IMR-90 (cell line): Measurements from ENCODE around the gene PLD6. TPM values are rescaled to one million over a fixed set of nuclear protein-coding genes. Genes with fewer than 3 reads are reported as not detected.

ENCODE experiments used
- ATAC-seq: fragments of 200-7000 bp; cut with Tn5 transposase; 2 replicates; pipeline ENCODE4 v1.9.1; 2020; ENCODE audit warnings: low read depth, mild to moderate bottlenecking, moderate library complexity
- BruUV-seq: library from RNA; stranded (reverse); fragments of 400-500 nt; replicated peaks from 2 replicates; lab custom pipeline; 2021; lab: Mats Ljungman, UMichigan
- CTCF ChIA-PET: fragments of 300-600 bp; formaldehyde crosslinking; extraction: SDS; loops from one replicate; lab custom pipeline; 2021; ENCODE audit warnings: antibody characterized with exemption; lab: Yijun Ruan, JAX
- POLR2A ChIA-PET: fragments of 300-600 bp; sonication (Branson Sonifier 250); formaldehyde crosslinking; loops from one replicate; lab custom pipeline; 2022; ENCODE audit warnings: antibody characterized with exemption; ENCODE audit not compliant: unreplicated experiment; lab: Charles Lee
- DNase-seq: peaks from one replicate; pipeline ENCODE4 v3.0.0; 2013
- H2AFZ ChIP-seq: replicated peaks from 2 replicates; pipeline ENCODE3; 2013; ENCODE audit warnings: low read length, mild to moderate bottlenecking; ENCODE audit not compliant: poor library complexity
- H2AK5ac ChIP-seq: 2 replicates; pipeline ENCODE4 v1.6.1; 2013; ENCODE audit warnings: low read depth, low read length, inconsistent platforms
- H2AK9ac ChIP-seq: replicated peaks from 2 replicates; pipeline ENCODE3; 2013; ENCODE audit warnings: mild to moderate bottlenecking, low read depth, low read length, moderate library complexity; ENCODE audit not compliant: poor library complexity
- H2BK120ac ChIP-seq: 2 replicates; pipeline ENCODE4 v1.6.1; 2013; ENCODE audit warnings: low read depth, low read length, inconsistent platforms
- H2BK15ac ChIP-seq: 3 replicates; pipeline ENCODE4 v1.6.1; 2013; ENCODE audit warnings: low read depth, low read length, inconsistent platforms
- H2BK20ac ChIP-seq: 2 replicates; pipeline ENCODE4 v1.6.1; 2013; ENCODE audit warnings: low read depth, mild to moderate bottlenecking, inconsistent platforms, low read length, moderate library complexity
- H2BK5ac ChIP-seq: 2 replicates; pipeline ENCODE4 v1.6.1; 2013; ENCODE audit warnings: mild to moderate bottlenecking, low read depth, low read length, inconsistent platforms; ENCODE audit not compliant: poor library complexity, severe bottlenecking
- H3K14ac ChIP-seq: replicated peaks from 2 replicates; pipeline ENCODE4 v1.6.1; 2013; ENCODE audit warnings: low read depth, low read length, inconsistent platforms
- H3K18ac ChIP-seq: 2 replicates; pipeline ENCODE4 v1.6.1; 2013; ENCODE audit warnings: low read depth, low read length, control low read depth
- H3K23ac ChIP-seq: 2 replicates; pipeline ENCODE4 v1.6.1; 2013; ENCODE audit warnings: low read depth, low read length, inconsistent platforms
- H3K27ac ChIP-seq: 2 replicates; pipeline ENCODE4 v1.5.1; 2013; ENCODE audit warnings: mild to moderate bottlenecking, control low read depth, low read length; ENCODE audit not compliant: insufficient read depth
- H3K27me3 ChIP-seq: 2 replicates; pipeline ENCODE4 v1.6.1; 2013; ENCODE audit warnings: low read length; ENCODE audit not compliant: control insufficient read depth, insufficient read depth
- H3K36me3 ChIP-seq: 2 replicates; pipeline ENCODE4 v1.6.1; 2013; ENCODE audit warnings: low read length, mixed read lengths; ENCODE audit not compliant: control insufficient read depth, insufficient read depth
- H3K4ac ChIP-seq: 2 replicates; pipeline ENCODE4 v1.6.1; 2013; ENCODE audit warnings: low read depth, low read length, inconsistent platforms
- H3K4me1 ChIP-seq: 2 replicates; pipeline ENCODE4 v1.6.1; 2013; ENCODE audit warnings: low read length, mixed read lengths; ENCODE audit not compliant: control insufficient read depth, insufficient read depth
- H3K4me2 ChIP-seq: 2 replicates; pipeline ENCODE4 v1.6.1; 2013; ENCODE audit warnings: low read depth, mild to moderate bottlenecking, control low read depth, low read length, moderate library complexity
- H3K4me3 ChIP-seq: 2 replicates; pipeline ENCODE4 v1.5.1; 2013; ENCODE audit warnings: low read depth, mild to moderate bottlenecking, control low read depth, low read length, moderate library complexity; ENCODE audit not compliant: insufficient read depth
- H3K56ac ChIP-seq: 2 replicates; pipeline ENCODE4 v1.6.1; 2013; ENCODE audit warnings: low read length, inconsistent platforms; ENCODE audit not compliant: insufficient read depth; ENCODE audit errors: extremely low read depth
- H3K79me1 ChIP-seq, 2 experiments: 2 replicates each; pipeline ENCODE4 v1.6.1; 2013; ENCODE audit warnings: low read length in 2 of 2, inconsistent platforms in 1 of 2, low read depth in 1 of 2
- H3K9ac ChIP-seq: 2 replicates; pipeline ENCODE4 v1.6.1; 2013; ENCODE audit warnings: low read depth, low read length, control low read depth
- H3K9me1 ChIP-seq: 2 replicates; pipeline ENCODE4 v1.6.1; 2013; ENCODE audit warnings: low read length, inconsistent platforms; ENCODE audit not compliant: insufficient read depth
- H3K9me3 ChIP-seq: 2 replicates; pipeline ENCODE4 v1.6.1; 2013; ENCODE audit warnings: low read length; ENCODE audit not compliant: control insufficient read depth, insufficient read depth
- H4K20me1 ChIP-seq: 2 replicates; pipeline ENCODE4 v1.6.1; 2013; ENCODE audit warnings: low read length, inconsistent platforms; ENCODE audit not compliant: insufficient read depth
- H4K5ac ChIP-seq: 2 replicates; pipeline ENCODE4 v1.6.1; 2013; ENCODE audit warnings: mild to moderate bottlenecking, low read depth, low read length, control low read depth
- H4K8ac ChIP-seq, 2 experiments: 2 replicates each; pipeline ENCODE4 v1.6.1; 2013; ENCODE audit warnings: low read depth in 2 of 2, low read length in 2 of 2, control low read depth in 1 of 2, inconsistent platforms in 1 of 2
- H4K91ac ChIP-seq: 2 replicates; pipeline ENCODE4 v1.6.1; 2013; ENCODE audit warnings: low read depth, low read length, inconsistent platforms; ENCODE audit not compliant: insufficient read depth
- CEBPB ChIP-seq: IDR thresholded peaks from 2 replicates; pipeline ENCODE4 v1.6.1; 2012; ENCODE audit warnings: low read depth, low read length, improper control_type of control experiment
- CHD1 ChIP-seq: IDR thresholded peaks from 2 replicates; pipeline ENCODE4 v1.6.1; 2012; ENCODE audit warnings: low read depth, low read length, improper control_type of control experiment
- FOS ChIP-seq: fragments of 150-350 bp; IDR thresholded peaks from 2 replicates; pipeline ENCODE4 v1.6.1; 2016; ENCODE audit warnings: low read depth, low read length
- MXI1 ChIP-seq: IDR thresholded peaks from 2 replicates; pipeline ENCODE4 v1.6.1; 2012; ENCODE audit warnings: low read depth, mild to moderate bottlenecking, low read length, moderate library complexity, borderline replicate concordance
- NFE2L2 ChIP-seq: fragments of 150-350 bp; IDR thresholded peaks from 2 replicates; pipeline ENCODE4 v1.6.1; 2016; ENCODE audit warnings: low read depth, mild to moderate bottlenecking, low read length
- RAD21 ChIP-seq: IDR thresholded peaks from 2 replicates; pipeline ENCODE4 v1.6.1; 2012; ENCODE audit warnings: low read length, improper control_type of control experiment
- RCOR1 ChIP-seq: IDR thresholded peaks from 2 replicates; pipeline ENCODE4 v1.6.1; 2012; ENCODE audit warnings: mild to moderate bottlenecking, low read length, improper control_type of control experiment; ENCODE audit not compliant: insufficient replicate concordance
- RFX5 ChIP-seq: IDR thresholded peaks from 2 replicates; pipeline ENCODE4 v1.8.0; 2012; ENCODE audit warnings: low read depth, mild to moderate bottlenecking, low read length, moderate library complexity
- SMC3 ChIP-seq: fragments of 150-350 bp; IDR thresholded peaks from 2 replicates; pipeline ENCODE4 v1.6.1; 2016; ENCODE audit warnings: low read depth, mild to moderate bottlenecking, antibody characterized with exemption, low read length, moderate library complexity
- WGBS, 2 experiments: methylation state at CpG; one replicate each; pipeline versions ENCODE4 v1.1.5 to v1.1.7; 2013; ENCODE audit warnings: missing lambda C conversion rate in 2 of 2; ENCODE audit not compliant: insufficient read length in 1 of 2; ENCODE audit errors: extremely low coverage in 2 of 2; 5-methylcytosine and 5-hydroxymethylcytosine counted together
- dilution Hi-C: fragments of 300-500 bp; cut with HindIII; formaldehyde crosslinking; loops from one replicate; pipeline ENCODE4 v1.14.3; 2018; ENCODE audit warnings: low sequenced_read_pairs; ENCODE audit not compliant: unreplicated experiment
- in situ Hi-C: fragments of 300-500 bp; cut with MboI; formaldehyde crosslinking; loops from 3 replicates; pipeline ENCODE4 v1.14.3; 2019; ENCODE audit warnings: low sequenced_read_pairs, inconsistent platforms, mixed read lengths
- intact Hi-C: fragments of 100-400 bp; cut with micrococcal nuclease; formaldehyde crosslinking; loops from 2 replicates; pipeline ENCODE4 v1.10.0; 2022
- polyA plus RNA-seq, 3 experiments: library from polyadenylated mRNA; depleted of rRNA; stranded (reverse); fragments of >200 nt; gene quantifications; 2 replicates each; pipeline ENCODE4 v1.2.3, GENCODE V29; 2012; ENCODE audit warnings: low replicate concordance in 1 of 3
- total RNA-seq: library from RNA; depleted of rRNA; stranded (reverse); fragments of >200 nt; gene quantifications from 2 replicates; pipeline ENCODE4 v1.2.3, GENCODE V29; 2012
- TF ChIP-seq, protein P1 (sequence below): conservative IDR thresholded peaks from 2 replicates; pipeline ENCODE4 v1.5.1; 2012; ENCODE audit warnings: mild to moderate bottlenecking, low read depth, low read length, improper control_type of control experiment
- TF ChIP-seq, protein P2 (sequence below): fragments of 150-350 bp; IDR thresholded peaks from 2 replicates; pipeline ENCODE4 v1.6.1; 2016; ENCODE audit warnings: low read depth, mild to moderate bottlenecking, low read length, moderate library complexity, borderline replicate concordance
- TF ChIP-seq, protein P3 (sequence below): fragments of 150-350 bp; IDR thresholded peaks from 2 replicates; pipeline ENCODE4 v1.6.1; 2017; ENCODE audit warnings: mild to moderate bottlenecking, antibody characterized with exemption, low read length, low read depth

Gene PLD6
- total and polyA plus RNA-seq, 2 of the 4 experiments (the other 2 are of a cell fraction): 1.1 to 1.5 TPM

GRCh38 chr17:17241656-17242055, 35.5 kb upstream of the PLD6 start:
- H3K14ac ChIP-seq: no peak overlapping the region
- ChIA-PET CTCF (no interaction called here), POLR2A (no interaction called here)
- intact Hi-C loops (no loop called here), in situ Hi-C loops (no loop called here), dilution Hi-C loops (no loop called here)
- no peak overlapping the region for H3K27ac ChIP-seq
- no peak overlapping the region for H2AK9ac ChIP-seq
- no peak overlapping the region for H2AK5ac ChIP-seq
- no peaks in the 10 kb centered on the region for H3K27me3 ChIP-seq
- H4K20me1 ChIP-seq: peaks cover under 1% of the 10 kb centered on the region; the same call in 1 of the 2 replicates
- no peaks in the 10 kb centered on the region for H3K9me3 ChIP-seq
- H2BK120ac ChIP-seq: no peak overlapping the region
- H4K8ac ChIP-seq: no peak overlapping the region
- no peak for ATAC-seq
- H3K9me1 ChIP-seq: 0 out of 2 replicates have a peak, but pooled peaks cover 6% of the 10 kb centered on the region
- no peak for DNase-seq
- no peak overlapping the region for H3K4ac ChIP-seq
- H3K9ac ChIP-seq: no peak overlapping the region
- H2BK15ac ChIP-seq: no peak overlapping the region
- no peak overlapping the region for H2BK20ac ChIP-seq
- TF ChIP-seq RCOR1: no peak
- TF ChIP-seq, protein P1, sequence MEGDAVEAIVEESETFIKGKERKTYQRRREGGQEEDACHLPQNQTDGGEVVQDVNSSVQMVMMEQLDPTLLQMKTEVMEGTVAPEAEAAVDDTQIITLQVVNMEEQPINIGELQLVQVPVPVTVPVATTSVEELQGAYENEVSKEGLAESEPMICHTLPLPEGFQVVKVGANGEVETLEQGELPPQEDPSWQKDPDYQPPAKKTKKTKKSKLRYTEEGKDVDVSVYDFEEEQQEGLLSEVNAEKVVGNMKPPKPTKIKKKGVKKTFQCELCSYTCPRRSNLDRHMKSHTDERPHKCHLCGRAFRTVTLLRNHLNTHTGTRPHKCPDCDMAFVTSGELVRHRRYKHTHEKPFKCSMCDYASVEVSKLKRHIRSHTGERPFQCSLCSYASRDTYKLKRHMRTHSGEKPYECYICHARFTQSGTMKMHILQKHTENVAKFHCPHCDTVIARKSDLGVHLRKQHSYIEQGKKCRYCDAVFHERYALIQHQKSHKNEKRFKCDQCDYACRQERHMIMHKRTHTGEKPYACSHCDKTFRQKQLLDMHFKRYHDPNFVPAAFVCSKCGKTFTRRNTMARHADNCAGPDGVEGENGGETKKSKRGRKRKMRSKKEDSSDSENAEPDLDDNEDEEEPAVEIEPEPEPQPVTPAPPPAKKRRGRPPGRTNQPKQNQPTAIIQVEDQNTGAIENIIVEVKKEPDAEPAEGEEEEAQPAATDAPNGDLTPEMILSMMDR: no peak
- no peak for TF ChIP-seq SMC3
- TF ChIP-seq, protein P2, sequence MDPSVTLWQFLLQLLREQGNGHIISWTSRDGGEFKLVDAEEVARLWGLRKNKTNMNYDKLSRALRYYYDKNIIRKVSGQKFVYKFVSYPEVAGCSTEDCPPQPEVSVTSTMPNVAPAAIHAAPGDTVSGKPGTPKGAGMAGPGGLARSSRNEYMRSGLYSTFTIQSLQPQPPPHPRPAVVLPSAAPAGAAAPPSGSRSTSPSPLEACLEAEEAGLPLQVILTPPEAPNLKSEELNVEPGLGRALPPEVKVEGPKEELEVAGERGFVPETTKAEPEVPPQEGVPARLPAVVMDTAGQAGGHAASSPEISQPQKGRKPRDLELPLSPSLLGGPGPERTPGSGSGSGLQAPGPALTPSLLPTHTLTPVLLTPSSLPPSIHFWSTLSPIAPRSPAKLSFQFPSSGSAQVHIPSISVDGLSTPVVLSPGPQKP: no peak
- no peak for TF ChIP-seq FOS
- no peak for TF ChIP-seq NFE2L2
- TF ChIP-seq CEBPB: no peak
- TF ChIP-seq RAD21: no peak
- TF ChIP-seq MXI1: no peak
- no peak for TF ChIP-seq CHD1
- TF ChIP-seq, protein P3, sequence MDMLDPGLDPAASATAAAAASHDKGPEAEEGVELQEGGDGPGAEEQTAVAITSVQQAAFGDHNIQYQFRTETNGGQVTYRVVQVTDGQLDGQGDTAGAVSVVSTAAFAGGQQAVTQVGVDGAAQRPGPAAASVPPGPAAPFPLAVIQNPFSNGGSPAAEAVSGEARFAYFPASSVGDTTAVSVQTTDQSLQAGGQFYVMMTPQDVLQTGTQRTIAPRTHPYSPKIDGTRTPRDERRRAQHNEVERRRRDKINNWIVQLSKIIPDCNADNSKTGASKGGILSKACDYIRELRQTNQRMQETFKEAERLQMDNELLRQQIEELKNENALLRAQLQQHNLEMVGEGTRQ: no peak
- TF ChIP-seq RFX5: no peak
- no peak overlapping the region for H3K56ac ChIP-seq
- H3K79me1 ChIP-seq: peaks cover 0 to 11% of the 10 kb centered on the region in 2 experiments; a peak in 3 of 4 replicates
- H3K18ac ChIP-seq: no peak overlapping the region
- WGBS, 2 experiments: 83% methylated on average over 6 of the region's 10 CpGs; no CpG with 5 or more reads in 1 of the 2 experiments
- no peak overlapping the region for H3K4me3 ChIP-seq
- no peak overlapping the region for H2BK5ac ChIP-seq
- H4K5ac ChIP-seq: no peak overlapping the region
- H4K91ac ChIP-seq: no peak overlapping the region
- no TSS peak for BruUV-seq
- no peak overlapping the region for H3K23ac ChIP-seq
- H3K4me1 ChIP-seq: no peaks in the 10 kb centered on the region
- peaks cover 6% of the 10 kb centered on the region for H3K36me3 ChIP-seq
- no peak overlapping the region for H2AFZ ChIP-seq
- H3K4me2 ChIP-seq: no peak overlapping the region
